Smooth muscle cell of the pulmonary artery (primary cell): ENCODE measurements around the gene RPLP2. TPM values are rescaled to one million over a fixed set of nuclear protein-coding genes. Genes with fewer than 3 reads are reported as not detected.

Experiments used
- total RNA-seq: library from RNA; depleted of rRNA; stranded (reverse); fragments of >200 nt; gene quantifications from 2 replicates; pipeline ENCODE4 v1.2.3, GENCODE V29; 2014

The RPLP2 gene
- 207 and 271 TPM in 2 replicates for total RNA-seq

GRCh38 chr11:809287-810039 lies at the start of gene RPLP2:
Gene RPLP2 (plus strand): TSS chr11:809967. CDS start chr11:810235, 268 bp downstream.

GRCh38 chr11:777288-778255 lies 32.2 kb upstream of the RPLP2 start, which contains the start of gene GATD1:
Gene GATD1 (minus strand): TSS chr11:777487. CDS start chr11:777462, 25 bp downstream.

GRCh38 chr11:789943-790342 lies 19.8 kb upstream of the RPLP2 start, which contains the start of gene CEND1:
Gene CEND1 (minus strand): TSS chr11:790090. CDS start chr11:788576, 1,514 bp downstream.

GRCh38 chr11:798093-798713 lies 11.6 kb upstream of the RPLP2 start, which contains the start of gene SLC25A22:
Gene SLC25A22 (minus strand): TSS chr11:798281. CDS start chr11:795006, 3,275 bp downstream.

GRCh38 chr11:818396-819128 lies 8.8 kb downstream of the RPLP2 start, which contains the start of gene PNPLA2:
Gene PNPLA2 (plus strand): TSS chr11:818914. CDS start chr11:819719, 805 bp downstream.

GRCh38 chr11:827897-828192 lies 18.1 kb downstream of the RPLP2 start, which contains the start of gene CRACR2B:
Gene CRACR2B (plus strand): TSS chr11:827919. CDS start chr11:828608, 689 bp downstream.

GRCh38 chr11:832529-833113 lies 22.9 kb downstream of the RPLP2 start, which contains the start of gene CD151:
Gene CD151 (plus strand): TSS chr11:832952. CDS start chr11:836070, 3,118 bp downstream.

GRCh38 chr11:842370-843002 lies 32.7 kb downstream of the RPLP2 start, which contains the start of the genes POLR2L and TSPAN4:
Gene POLR2L (minus strand): TSS chr11:842529. CDS start chr11:842508, 21 bp downstream.
Gene TSPAN4 (plus strand): TSS chr11:842852. CDS start chr11:850305, 7,453 bp downstream.

Other genes starting within 250 kb of the RPLP2 start
- gene LMNTD2, start 249.2 kb upstream of the RPLP2 start, total RNA-seq = 0.39 and 0.73 TPM in 2 replicates
- 4.3 and 13.4 TPM in 2 replicates for gene RASSF7, start 249.0 kb upstream of the RPLP2 start, total RNA-seq
- 26.8 and 30.7 TPM in 2 replicates for gene PHRF1, start 233.5 kb upstream of the RPLP2 start, total RNA-seq
- gene IRF7, start 194.0 kb upstream of the RPLP2 start, total RNA-seq = 6.1 and 8.4 TPM in 2 replicates
- gene CDHR5, start 185.0 kb upstream of the RPLP2 start, total RNA-seq = not detected in 2 replicates
- gene SCT, start 182.8 kb upstream of the RPLP2 start, total RNA-seq = not detected in 2 replicates
- gene DRD4, start 172.7 kb upstream of the RPLP2 start, total RNA-seq = 0.07 and 0.23 TPM in 2 replicates
- gene DEAF1, start 114.7 kb upstream of the RPLP2 start, total RNA-seq = 33.0 and 50.5 TPM in 2 replicates
- gene TMEM80, start 114.2 kb upstream of the RPLP2 start, total RNA-seq = 7.4 and 8.3 TPM in 2 replicates
- 22.9 and 44.8 TPM in 2 replicates for gene EPS8L2, start 103.7 kb upstream of the RPLP2 start, total RNA-seq
- gene TALDO1, start 62.5 kb upstream of the RPLP2 start, total RNA-seq = 135 and 192 TPM in 2 replicates
- 26.1 and 44.4 TPM in 2 replicates for gene GATD1, start 32.5 kb upstream of the RPLP2 start, total RNA-seq
- 0.20 and 0.56 TPM in 2 replicates for gene CEND1, start 19.9 kb upstream of the RPLP2 start, total RNA-seq
- gene SLC25A22, start 11.7 kb upstream of the RPLP2 start, total RNA-seq = 13.9 and 18.2 TPM in 2 replicates
- gene PIDD1, start 4.7 kb upstream of the RPLP2 start, total RNA-seq = 7.7 and 13.0 TPM in 2 replicates
- gene PNPLA2, start 8.9 kb downstream of the RPLP2 start, total RNA-seq = 35.1 and 43.5 TPM in 2 replicates
- gene CRACR2B, start 18.0 kb downstream of the RPLP2 start, total RNA-seq = 0.78 and 2.3 TPM in 2 replicates
- 1,084 and 1,441 TPM in 2 replicates for gene CD151, start 23.0 kb downstream of the RPLP2 start, total RNA-seq
- 271 and 287 TPM in 2 replicates for gene POLR2L, start 32.6 kb downstream of the RPLP2 start, total RNA-seq
- 213 and 215 TPM in 2 replicates for gene TSPAN4, start 32.9 kb downstream of the RPLP2 start, total RNA-seq
- gene CHID1, start 100.8 kb downstream of the RPLP2 start, total RNA-seq = 127 and 159 TPM in 2 replicates
- gene AP2A2, start 115.9 kb downstream of the RPLP2 start, total RNA-seq = 40.6 and 51.8 TPM in 2 replicates
- gene MUC6, start 226.8 kb downstream of the RPLP2 start, total RNA-seq = not detected in 2 replicates